Panc1 (cell line): ENCODE measurements around the gene SRBD1.

ENCODE experiments used
- CTCF ChIP-seq: fragments of 450-650 bp; IDR thresholded peaks from 2 replicates; pipeline ENCODE4 v1.5.1; 2017; ENCODE audit warnings: mild to moderate bottlenecking
- POLR2AphosphoS5 ChIP-seq: IDR thresholded peaks from 2 replicates; pipeline ENCODE4 v1.6.1; 2012; ENCODE audit warnings: mild to moderate bottlenecking, low read depth, low read length, moderate library complexity
- SIN3A ChIP-seq: IDR thresholded peaks from 2 replicates; pipeline ENCODE4 v1.6.1; 2012; ENCODE audit warnings: low read depth, mild to moderate bottlenecking, low read length, moderate library complexity, borderline replicate concordance; ENCODE audit not compliant: insufficient read depth
- TCF7L2 ChIP-seq: IDR thresholded peaks from 2 replicates; pipeline ENCODE4 v1.6.1; 2011; ENCODE audit warnings: mild to moderate bottlenecking, low read depth, low read length, inconsistent platforms
- TF ChIP-seq, protein P1 (sequence below), 2 experiments: IDR thresholded peaks; 2 replicates each; pipeline ENCODE4 v1.6.1; 2011 to 2012; ENCODE audit warnings: low read depth in 2 of 2, control low read depth in 1 of 2, low read length in 1 of 2, mild to moderate bottlenecking in 1 of 2, moderate library complexity in 1 of 2; ENCODE audit not compliant: insufficient read depth in 1 of 2

DNA sequence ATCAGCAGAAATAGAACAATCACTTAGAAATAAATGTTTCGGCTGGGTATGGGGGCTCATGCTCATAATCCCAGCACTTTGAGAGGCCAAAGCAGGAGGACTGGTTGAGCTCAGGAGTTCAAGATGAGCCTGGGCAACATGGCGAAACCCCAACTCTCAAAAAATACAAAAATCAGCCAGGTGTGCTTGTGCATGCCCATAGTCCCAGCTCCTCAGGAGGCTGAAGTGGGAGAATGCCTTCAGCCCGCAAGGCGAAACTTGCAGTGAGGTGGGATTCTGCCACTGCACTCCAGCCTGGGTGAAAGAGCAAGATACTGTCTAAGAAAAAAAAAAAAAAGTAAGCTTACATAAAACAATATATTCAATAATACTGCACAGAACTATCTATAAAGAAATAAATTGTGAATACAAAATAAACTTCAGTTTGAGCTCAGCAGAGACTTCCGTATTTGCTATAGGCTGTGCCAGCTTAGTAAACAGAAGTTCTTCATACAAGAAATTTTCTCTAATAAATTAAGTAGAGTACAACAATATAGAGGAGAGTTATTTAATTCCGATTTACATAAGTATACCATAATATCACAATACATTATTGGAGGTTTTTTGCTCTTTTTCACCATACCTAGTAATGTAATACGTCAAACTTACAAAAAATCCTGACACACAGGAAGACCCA is 43.6 kb downstream of the SRBD1 start:
- TF ChIP-seq CTCF, result no peak
- TF ChIP-seq, protein P1, sequence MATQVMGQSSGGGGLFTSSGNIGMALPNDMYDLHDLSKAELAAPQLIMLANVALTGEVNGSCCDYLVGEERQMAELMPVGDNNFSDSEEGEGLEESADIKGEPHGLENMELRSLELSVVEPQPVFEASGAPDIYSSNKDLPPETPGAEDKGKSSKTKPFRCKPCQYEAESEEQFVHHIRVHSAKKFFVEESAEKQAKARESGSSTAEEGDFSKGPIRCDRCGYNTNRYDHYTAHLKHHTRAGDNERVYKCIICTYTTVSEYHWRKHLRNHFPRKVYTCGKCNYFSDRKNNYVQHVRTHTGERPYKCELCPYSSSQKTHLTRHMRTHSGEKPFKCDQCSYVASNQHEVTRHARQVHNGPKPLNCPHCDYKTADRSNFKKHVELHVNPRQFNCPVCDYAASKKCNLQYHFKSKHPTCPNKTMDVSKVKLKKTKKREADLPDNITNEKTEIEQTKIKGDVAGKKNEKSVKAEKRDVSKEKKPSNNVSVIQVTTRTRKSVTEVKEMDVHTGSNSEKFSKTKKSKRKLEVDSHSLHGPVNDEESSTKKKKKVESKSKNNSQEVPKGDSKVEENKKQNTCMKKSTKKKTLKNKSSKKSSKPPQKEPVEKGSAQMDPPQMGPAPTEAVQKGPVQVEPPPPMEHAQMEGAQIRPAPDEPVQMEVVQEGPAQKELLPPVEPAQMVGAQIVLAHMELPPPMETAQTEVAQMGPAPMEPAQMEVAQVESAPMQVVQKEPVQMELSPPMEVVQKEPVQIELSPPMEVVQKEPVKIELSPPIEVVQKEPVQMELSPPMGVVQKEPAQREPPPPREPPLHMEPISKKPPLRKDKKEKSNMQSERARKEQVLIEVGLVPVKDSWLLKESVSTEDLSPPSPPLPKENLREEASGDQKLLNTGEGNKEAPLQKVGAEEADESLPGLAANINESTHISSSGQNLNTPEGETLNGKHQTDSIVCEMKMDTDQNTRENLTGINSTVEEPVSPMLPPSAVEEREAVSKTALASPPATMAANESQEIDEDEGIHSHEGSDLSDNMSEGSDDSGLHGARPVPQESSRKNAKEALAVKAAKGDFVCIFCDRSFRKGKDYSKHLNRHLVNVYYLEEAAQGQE (IDR thresholded peaks at IDR 0.05; ENCODE audit: insufficient read depth in 1 of 2, low read depth in 2 of 2, low read length in 1 of 2), result no peak
- TF ChIP-seq POLR2AphosphoS5, result no peak
- TF ChIP-seq TCF7L2, result no peak
- TF ChIP-seq SIN3A, result no peak
